Activated CD4-positive, alpha-beta T cell treated with anti-CD3 and anti-CD28 coated beads, Interleukin-2, amount 10 ng/mL, durations not matched to agents 24 days and 14 days (primary cell): ENCODE data around the gene ZC3H12A. TPM values are rescaled to one million over a fixed set of nuclear protein-coding genes. Genes with fewer than 3 reads are reported as not detected.
A peak's percentile ranks its signal among the peaks of the same experiment; 100 is the strongest.

Experiments
- DNase-seq: peaks from one replicate; pipeline ENCODE4 v3.0.0; 2022
- H3K27ac Mint-ChIP-seq: one replicate; pipeline ENCODE4 v1.8.0; 2022; ENCODE audit warnings: mild to moderate bottlenecking, mixed read lengths
- H3K27me3 Mint-ChIP-seq: one replicate; pipeline ENCODE4 v1.8.0; 2022; ENCODE audit warnings: mixed read lengths
- H3K36me3 Mint-ChIP-seq: one replicate; pipeline ENCODE4 v1.8.0; 2022; ENCODE audit warnings: low read depth, mild to moderate bottlenecking, mixed read lengths
- H3K4me1 Mint-ChIP-seq: one replicate; pipeline ENCODE4 v1.8.0; 2021; ENCODE audit warnings: mixed read lengths
- H3K4me3 Mint-ChIP-seq: one replicate; pipeline ENCODE4 v1.8.0; 2022; ENCODE audit warnings: mild to moderate bottlenecking, moderate library complexity, mixed read lengths
- H3K9me3 Mint-ChIP-seq: one replicate; pipeline ENCODE4 v1.8.0; 2021; ENCODE audit warnings: mixed read lengths
- intact Hi-C: fragments of 100-400 bp; cut with micrococcal nuclease; formaldehyde crosslinking; loops from one replicate; pipeline ENCODE4 v1.15.1; 2023
- total RNA-seq: library from RNA; stranded (reverse); gene quantifications from 2 replicates; pipeline ENCODE4 v1.2.3, GENCODE V29; 2022

The ZC3H12A gene
- 39.3 and 40.4 TPM in 2 replicates for total RNA-seq

DNA sequence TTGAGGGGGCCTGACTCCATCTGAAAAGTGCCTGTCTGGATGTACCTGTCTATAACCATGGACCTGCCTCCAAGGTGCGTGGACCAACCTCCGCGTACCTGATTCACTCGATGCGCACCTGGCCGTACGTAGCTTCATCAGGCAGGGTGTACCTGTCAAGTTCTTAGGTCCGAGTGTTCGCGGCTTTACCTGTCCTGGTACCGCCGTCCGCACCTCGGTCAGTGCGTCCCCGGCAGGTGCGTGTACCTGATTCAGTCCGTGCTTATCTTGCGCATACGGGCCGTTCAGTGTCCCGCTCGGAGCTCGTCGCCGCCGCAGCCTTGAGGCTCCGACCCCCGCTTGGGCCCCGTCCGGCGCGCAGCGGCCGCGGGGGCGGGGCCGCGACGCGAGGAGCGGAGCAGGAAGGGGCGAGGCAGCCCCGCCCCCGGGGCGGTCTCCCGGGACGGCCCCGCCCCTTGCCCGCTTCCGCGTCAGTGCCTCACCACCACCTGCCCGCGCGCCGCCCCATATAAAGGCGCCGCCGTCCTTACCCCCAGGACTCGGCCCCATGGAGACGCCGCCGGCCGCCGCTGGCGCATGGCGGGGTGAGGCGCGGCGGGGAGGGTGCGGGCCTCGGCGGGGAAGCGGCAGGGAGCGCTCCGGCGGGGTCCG is at the start of gene ZC3H12A:
Gene ZC3H12A, plus strand, starts transcription at position 535 of the 651 bp plus-strand sequence. CDS start 917 bp downstream, outside the sequence.
- H3K36me3 Mint-ChIP-seq, result peaks cover 43% of the 10 kb centered on the region
- H3K27me3 Mint-ChIP-seq, result no peaks in the 10 kb centered on the region
- peak within 1 kb of the TSS; percentile 98 for H3K27ac Mint-ChIP-seq
- no peaks in the 10 kb centered on the region for H3K9me3 Mint-ChIP-seq
- peaks cover 41% of the 10 kb centered on the region for H3K4me1 Mint-ChIP-seq
- DNase-seq, result peak; percentile 98
- H3K4me3 Mint-ChIP-seq, result peak within 1 kb of the TSS; percentile 97
- intact Hi-C loops, result loop anchor here (2.0 to 10.0 kb wide), 2 partner anchors 121 to 1381 kb away; partner anchors contain the start of genes GNL2 and RRAGC

DNA sequence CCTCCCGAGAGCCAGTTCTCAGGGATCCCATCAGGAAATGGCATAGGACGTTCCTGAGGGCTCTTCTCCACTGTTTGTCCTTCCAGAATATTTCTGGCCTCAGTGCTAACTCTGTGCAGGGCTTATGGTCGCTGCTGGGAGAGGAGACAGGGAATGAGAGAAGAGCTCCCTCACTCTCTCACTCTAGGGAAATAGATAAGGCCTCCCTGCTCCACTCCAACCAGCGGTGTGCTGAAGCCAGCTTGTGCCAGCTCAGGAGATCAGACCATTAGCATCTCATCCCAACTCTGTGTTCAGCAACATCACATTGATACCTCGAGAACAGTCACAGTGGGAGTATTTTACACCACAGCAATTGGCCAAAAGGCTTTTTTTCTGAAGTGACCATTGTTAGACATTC is 49.2 kb upstream of the ZC3H12A start:
- no peak overlapping the region for H3K4me3 Mint-ChIP-seq
- peaks cover 12% of the 10 kb centered on the region for H3K27me3 Mint-ChIP-seq
- intact Hi-C loops, result no loop called here
- no peak for DNase-seq
- H3K9me3 Mint-ChIP-seq, result no peaks in the 10 kb centered on the region
- no peaks in the 10 kb centered on the region for H3K36me3 Mint-ChIP-seq
- H3K4me1 Mint-ChIP-seq, result no peaks in the 10 kb centered on the region
- H3K27ac Mint-ChIP-seq, result no peak overlapping the region

DNA sequence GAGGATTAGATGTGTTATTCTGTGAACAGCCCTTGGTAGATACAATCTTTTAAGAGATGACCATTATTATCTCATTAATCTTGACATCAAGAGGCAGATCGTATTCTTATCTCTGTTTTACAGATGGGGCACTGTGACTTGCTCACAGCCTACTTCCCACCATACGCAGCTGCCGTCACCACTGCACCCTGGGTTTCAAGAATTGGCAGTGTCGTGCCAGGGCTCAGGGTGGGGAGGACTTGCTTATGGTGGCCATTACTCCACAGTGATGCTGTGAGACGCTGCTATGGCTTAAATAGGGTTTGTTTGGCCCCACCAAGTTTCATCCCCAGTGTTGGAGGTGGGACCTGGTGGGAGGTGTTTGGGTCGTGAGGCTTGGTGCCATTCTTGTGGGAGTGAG is 45.4 kb upstream of the ZC3H12A start:
- Mint-ChIP-seq H3K4me1 (no peaks in the 10 kb centered on the region), H3K36me3 (no peaks in the 10 kb centered on the region), H3K27ac (no peak overlapping the region), H3K27me3 (peaks cover 6% of the 10 kb centered on the region), H3K4me3 (no peak overlapping the region), H3K9me3 (no peaks in the 10 kb centered on the region)
- intact Hi-C loops, result no loop called here
- no peak for DNase-seq

DNA sequence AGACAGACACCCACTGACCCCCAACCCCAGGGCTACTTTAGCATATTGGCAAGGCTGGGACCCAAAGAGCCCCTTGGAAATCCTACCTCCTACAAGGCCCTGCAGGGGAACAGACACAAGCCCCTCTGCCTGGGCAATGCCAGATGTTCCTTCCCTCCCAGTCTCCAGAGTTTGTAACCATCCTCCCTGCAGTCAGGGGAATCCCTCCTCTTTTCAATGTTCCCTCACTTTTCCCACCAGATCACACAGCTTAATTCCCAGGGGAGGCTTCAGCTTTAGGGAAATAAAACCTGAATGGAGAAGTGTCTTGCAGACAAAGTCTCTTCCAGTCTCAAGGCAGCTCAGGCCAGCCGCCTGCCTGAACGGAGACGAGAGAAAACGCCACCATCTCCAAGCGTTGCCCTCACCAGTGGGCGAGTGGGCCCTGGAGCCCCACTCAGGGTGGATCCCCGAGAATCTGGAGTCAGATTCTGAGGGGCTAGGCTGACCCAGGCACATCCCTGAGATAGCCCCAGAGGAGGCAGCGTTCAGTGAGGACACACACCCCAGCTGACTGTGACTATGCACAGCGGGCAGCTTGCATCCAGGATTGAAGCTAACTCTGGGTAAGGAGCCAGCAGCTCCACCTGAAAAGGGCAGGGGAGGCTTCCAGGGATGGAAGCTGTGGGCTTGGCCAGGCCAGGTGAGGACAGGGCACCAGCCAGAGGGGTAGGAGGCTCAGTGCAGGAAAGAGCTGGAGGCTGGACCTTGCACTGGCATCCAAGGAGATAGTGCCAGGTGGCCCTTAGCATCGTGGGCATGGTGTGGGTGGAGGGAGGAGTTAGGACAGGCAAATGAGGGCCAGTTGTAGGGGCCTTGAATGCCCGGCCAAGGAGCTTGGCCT is 44.0 kb upstream of the ZC3H12A start:
- intact Hi-C loops, result loop anchor here (10.0 kb wide), 1 partner anchor 856 kb away; no protein-coding TSS in a partner anchor
- H3K27ac Mint-ChIP-seq, result no peak overlapping the region
- no peak overlapping the region for H3K4me3 Mint-ChIP-seq
- H3K4me1 Mint-ChIP-seq, result no peaks in the 10 kb centered on the region
- no peaks in the 10 kb centered on the region for H3K9me3 Mint-ChIP-seq
- H3K27me3 Mint-ChIP-seq, result peaks cover 6% of the 10 kb centered on the region
- no peaks in the 10 kb centered on the region for H3K36me3 Mint-ChIP-seq
- DNase-seq, result no peak

DNA sequence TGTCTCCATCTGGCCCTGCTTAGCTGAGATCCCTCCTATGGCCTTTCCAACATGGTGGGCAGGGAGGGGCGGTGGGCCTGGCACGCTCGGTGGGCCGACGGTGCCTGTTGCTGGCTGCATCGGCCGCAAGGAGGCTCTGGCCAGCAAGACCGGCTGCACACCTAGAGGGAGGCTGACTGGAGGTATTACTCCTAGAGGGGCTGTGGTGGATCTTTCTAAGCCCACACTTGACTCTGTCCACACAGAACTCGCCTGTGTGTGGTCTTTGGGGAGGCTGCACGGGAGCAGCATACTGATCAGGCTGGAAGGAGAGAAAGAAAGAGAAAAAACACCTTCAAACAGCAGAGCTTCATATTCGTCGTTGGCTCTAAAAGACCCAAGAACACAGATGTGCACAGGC is 41.7 kb upstream of the ZC3H12A start:
- peaks cover 9% of the 10 kb centered on the region for H3K27me3 Mint-ChIP-seq
- DNase-seq, result no peak
- no peak overlapping the region for H3K4me3 Mint-ChIP-seq
- no peaks in the 10 kb centered on the region for H3K36me3 Mint-ChIP-seq
- H3K27ac Mint-ChIP-seq, result no peak overlapping the region
- intact Hi-C loops, result loop anchor here (10.0 kb wide), 1 partner anchor 858 kb away; no protein-coding TSS in a partner anchor
- H3K4me1 Mint-ChIP-seq, result no peaks in the 10 kb centered on the region
- no peaks in the 10 kb centered on the region for H3K9me3 Mint-ChIP-seq

DNA sequence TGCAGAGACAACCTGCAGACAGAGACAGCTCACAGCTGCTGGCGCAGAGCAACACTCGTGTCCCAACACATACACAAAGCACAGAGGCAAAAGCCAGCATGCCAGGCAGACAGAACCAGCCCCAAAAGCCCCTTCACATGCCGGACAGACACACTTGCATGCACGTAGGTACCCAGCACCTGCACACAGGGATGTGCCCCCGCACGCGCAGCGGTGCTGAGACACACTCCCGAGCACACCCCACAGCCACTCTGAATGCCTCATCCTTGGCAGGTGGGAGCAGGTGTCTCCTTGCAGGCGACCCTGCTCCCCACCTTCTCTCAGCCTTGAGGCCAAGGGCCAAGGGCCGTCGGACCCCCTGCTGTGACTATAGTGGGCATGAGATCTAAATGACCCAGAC is 41.2 kb upstream of the ZC3H12A start:
- Mint-ChIP-seq H3K4me3 (no peak overlapping the region), H3K36me3 (no peaks in the 10 kb centered on the region), H3K27ac (no peak overlapping the region), H3K4me1 (no peaks in the 10 kb centered on the region), H3K9me3 (no peaks in the 10 kb centered on the region), H3K27me3 (peaks cover 12% of the 10 kb centered on the region)
- no peak for DNase-seq
- intact Hi-C loops, result loop anchor here (10.0 kb wide), 1 partner anchor 858 kb away; no protein-coding TSS in a partner anchor

DNA sequence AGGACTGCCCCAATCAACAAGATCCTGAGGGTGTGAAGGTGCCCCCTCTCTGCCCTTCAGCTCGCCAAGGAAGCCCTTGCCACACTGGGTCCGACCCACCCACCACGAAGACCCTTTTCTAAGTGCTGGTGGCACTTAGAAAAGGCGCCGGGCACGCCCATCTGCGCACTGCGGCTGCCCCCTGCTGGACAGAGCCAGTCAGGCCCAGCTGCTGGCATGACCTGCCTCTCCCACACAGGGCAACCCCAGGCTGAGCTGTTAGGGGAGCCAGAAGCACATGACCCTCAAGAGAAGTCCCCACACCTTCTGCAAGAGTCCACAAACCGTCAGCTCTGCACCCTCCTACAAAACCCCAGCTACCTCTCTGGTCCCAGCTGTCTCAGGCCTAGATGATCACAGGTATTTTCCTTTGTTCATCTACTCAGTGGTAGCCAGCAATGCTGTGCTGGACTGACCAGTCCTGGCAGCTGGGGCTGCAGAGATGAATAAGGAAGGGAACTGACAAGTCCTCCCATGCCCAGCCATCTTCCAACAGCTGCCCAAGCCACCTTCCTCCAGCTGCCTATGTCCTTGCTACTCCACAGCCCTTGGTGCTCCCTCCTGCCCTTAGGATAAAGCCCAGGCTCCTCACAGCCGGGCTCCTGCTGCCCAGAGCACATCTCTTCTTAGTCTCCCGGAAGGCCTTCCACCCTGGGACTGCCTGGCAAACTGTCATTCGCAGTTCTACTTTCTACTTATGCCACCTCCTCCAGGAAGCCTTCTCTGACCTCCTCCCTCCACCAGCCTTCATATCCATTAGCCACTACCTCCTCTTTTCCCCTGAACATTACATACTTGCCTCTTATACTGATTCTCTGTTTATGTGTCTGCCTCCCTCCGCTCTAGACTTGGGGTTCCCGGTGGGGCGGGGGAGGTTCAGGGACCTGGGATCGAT is 39.8 kb upstream of the ZC3H12A start:
- Mint-ChIP-seq H3K4me1 (no peaks in the 10 kb centered on the region), H3K4me3 (no peak overlapping the region), H3K9me3 (no peaks in the 10 kb centered on the region), H3K27me3 (peaks cover 10% of the 10 kb centered on the region), H3K36me3 (no peaks in the 10 kb centered on the region), H3K27ac (no peak overlapping the region)
- peak; percentile 91 for DNase-seq
- intact Hi-C loops, result loop anchor here (2.0 to 10.0 kb wide), 2 partner anchors 732 to 860 kb away; no protein-coding TSS in a partner anchor

DNA sequence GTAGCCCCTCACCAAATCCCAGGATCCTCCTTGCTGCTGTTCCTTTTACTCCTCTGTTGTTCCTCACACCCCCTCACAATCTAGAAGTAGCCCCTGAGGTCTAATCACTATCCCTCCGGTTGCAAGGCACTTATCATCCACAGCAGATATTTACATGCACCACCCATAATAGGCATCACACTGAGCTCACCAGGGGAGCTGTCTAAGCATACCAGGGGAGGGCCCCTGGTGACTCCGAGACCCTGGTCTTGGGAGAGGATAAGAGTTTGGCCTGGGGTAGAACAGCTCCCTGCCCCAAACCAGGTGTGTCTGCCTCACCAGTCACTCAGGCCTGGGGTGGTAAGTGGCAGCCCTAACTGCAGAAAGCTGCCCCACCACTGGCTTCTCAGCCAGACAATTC is 37.3 kb upstream of the ZC3H12A start:
- Mint-ChIP-seq H3K27ac (no peak overlapping the region), H3K4me3 (no peak overlapping the region), H3K4me1 (no peaks in the 10 kb centered on the region), H3K36me3 (no peaks in the 10 kb centered on the region), H3K27me3 (peaks cover 7% of the 10 kb centered on the region), H3K9me3 (no peaks in the 10 kb centered on the region)
- intact Hi-C loops, result loop anchor here (10.0 kb wide), 1 partner anchor 862 kb away; no protein-coding TSS in a partner anchor
- no peak for DNase-seq

DNA sequence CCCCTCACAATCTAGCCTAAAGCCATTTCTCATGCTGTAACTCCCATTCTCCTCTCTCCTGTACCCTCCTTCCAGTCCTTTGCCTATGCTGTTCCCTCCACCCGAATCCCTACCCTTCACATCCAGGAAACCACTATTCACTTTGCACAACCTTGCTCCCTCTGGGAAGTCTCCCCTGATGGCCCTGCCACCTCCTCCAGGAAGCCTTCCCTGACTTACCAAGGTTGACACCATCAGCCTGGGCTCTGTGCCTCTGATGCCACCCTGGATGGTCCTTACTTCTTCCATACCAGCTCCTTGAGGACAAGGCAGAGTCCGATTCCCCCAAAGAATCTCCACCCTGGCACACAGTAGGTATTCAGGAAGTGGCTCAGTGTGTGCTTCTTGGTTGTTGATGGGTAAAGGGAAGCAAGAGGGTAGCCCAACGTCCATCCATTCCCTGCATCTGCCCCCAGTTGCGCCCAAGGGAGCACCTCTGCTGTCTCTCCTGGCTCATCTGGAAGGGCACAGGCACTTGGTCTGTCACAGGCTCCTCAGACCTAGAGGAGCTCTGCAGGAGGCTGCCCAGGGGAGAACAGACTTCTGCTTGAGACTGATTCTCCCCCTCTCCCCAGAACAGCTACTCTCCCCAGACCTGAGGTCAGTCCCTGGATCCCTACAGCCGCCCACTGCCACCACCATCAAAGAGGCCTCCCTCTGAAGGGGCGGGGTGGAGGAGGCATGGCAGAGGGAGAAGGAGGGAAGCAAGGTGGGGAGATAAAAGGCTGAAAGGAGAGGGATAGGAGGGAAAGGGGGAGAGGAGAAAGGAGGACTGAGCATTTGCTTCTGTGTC is 36.1 kb upstream of the ZC3H12A start:
- no peaks in the 10 kb centered on the region for H3K9me3 Mint-ChIP-seq
- no peaks in the 10 kb centered on the region for H3K36me3 Mint-ChIP-seq
- intact Hi-C loops, result loop anchor here (10.0 kb wide), 1 partner anchor 863 kb away; no protein-coding TSS in a partner anchor
- H3K4me1 Mint-ChIP-seq, result no peaks in the 10 kb centered on the region
- H3K27me3 Mint-ChIP-seq, result peaks cover 18% of the 10 kb centered on the region
- DNase-seq, result no peak
- H3K4me3 Mint-ChIP-seq, result no peak overlapping the region
- H3K27ac Mint-ChIP-seq, result no peak overlapping the region

DNA sequence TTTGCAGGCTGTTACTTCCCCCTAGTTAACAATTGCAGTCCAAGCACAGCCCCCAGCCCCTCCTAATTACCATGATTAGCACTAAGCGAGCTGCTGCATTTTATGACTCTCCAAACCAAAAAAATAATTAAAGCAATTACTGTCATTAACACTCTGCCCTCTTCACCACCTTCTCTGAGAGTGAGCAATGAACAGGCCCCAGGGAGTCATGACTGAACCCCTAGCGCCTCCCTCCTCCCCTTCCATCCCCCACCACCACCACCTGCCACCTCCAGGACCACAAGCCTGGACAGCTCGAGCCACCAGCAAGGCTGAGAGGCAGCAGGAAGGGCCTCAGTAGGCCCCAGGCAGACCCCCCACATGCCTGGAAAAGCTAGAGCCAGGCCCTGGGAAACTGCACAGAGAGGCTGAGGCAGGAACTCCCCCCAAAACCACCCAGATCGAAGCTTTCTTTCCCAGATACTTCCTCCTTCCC is 35.5 kb upstream of the ZC3H12A start:
- Mint-ChIP-seq H3K27me3 (peaks cover 18% of the 10 kb centered on the region), H3K9me3 (no peaks in the 10 kb centered on the region), H3K4me1 (no peaks in the 10 kb centered on the region), H3K36me3 (no peaks in the 10 kb centered on the region), H3K4me3 (no peak overlapping the region), H3K27ac (no peak overlapping the region)
- intact Hi-C loops, result loop anchor here (10.0 kb wide), 1 partner anchor 864 kb away; no protein-coding TSS in a partner anchor
- no peak for DNase-seq

DNA sequence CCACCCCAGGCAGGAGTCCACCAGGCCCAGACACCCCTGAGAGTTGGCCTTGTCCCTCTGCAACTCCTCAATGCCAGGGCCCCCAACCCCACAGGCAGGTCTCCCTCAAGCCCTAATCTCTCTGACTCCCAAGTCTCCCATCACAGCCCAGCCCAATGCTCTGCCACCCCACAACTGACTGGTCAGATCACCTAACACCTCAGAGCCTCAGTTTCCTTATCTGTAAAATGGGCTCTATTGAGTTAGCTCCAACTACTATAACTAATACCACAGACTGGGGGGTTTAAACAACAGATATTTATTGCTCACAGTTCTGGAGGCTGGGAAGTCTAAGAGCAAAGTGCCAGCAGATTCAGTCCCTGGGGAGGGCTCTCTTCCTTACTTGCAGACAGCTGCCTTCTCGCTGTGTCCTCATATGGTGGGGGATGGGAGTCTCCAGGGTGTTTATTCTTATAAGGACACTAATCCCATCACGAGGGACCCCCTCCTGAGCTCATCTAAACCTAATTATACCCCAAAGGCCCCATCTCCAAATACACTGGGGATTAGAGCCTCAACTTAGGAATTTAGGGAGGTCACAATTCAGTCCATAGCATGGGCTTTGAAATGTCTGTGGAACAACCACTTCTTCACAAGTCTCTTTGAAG is 34.9 kb upstream of the ZC3H12A start:
- intact Hi-C loops, result loop anchor here (10.0 kb wide), 1 partner anchor 865 kb away; no protein-coding TSS in a partner anchor
- Mint-ChIP-seq H3K27me3 (peaks cover 19% of the 10 kb centered on the region), H3K36me3 (no peaks in the 10 kb centered on the region), H3K4me1 (no peaks in the 10 kb centered on the region), H3K27ac (no peak overlapping the region), H3K4me3 (no peak overlapping the region), H3K9me3 (no peaks in the 10 kb centered on the region)
- no peak for DNase-seq

DNA sequence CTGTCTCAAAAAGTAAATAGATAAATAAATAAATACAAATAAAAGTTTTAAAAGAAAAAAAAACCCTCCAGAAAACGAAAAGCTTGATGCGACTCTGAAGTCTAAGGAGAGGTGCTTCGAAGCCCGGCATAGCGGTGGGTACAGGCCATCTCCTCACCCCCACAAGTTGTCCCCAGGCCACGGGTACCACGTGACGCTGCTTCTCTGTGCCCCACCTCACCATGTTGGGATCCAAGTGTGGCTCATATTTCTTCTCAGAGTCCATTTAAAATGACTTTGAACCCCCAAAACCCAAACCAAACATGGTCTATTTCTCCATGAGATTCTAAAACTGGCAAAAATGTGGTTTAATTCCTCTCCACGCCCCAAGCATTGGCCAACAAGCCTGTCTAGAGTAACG is 32.9 kb upstream of the ZC3H12A start:
- Mint-ChIP-seq H3K9me3 (no peaks in the 10 kb centered on the region), H3K4me1 (no peaks in the 10 kb centered on the region), H3K27ac (no peak overlapping the region), H3K27me3 (peaks cover 27% of the 10 kb centered on the region), H3K4me3 (no peak overlapping the region), H3K36me3 (no peaks in the 10 kb centered on the region)
- no peak for DNase-seq
- intact Hi-C loops, result no loop called here
